Spleen (tissue), 11 donors: ENCODE data around the gene RIMS4. TPM values are rescaled to one million over a fixed set of nuclear protein-coding genes. Genes with fewer than 3 reads are reported as not detected.

Source experiments
- DNase-seq: peaks from one replicate; pipeline ENCODE4 v3.0.0-alpha.2; 2020
- H3K27ac ChIP-seq, 8 donors: fragments of 200-600 bp; sonication (generic) in 7 of 8; 1 replicate in 4 of 8; 2 replicates in 4 of 8; pipeline versions ENCODE4 v1.5.0 to v1.8.0; 2016 to 2021; ENCODE audit warnings: inconsistent platforms in 4 of 8, mild to moderate bottlenecking in 4 of 8, moderate library complexity in 1 of 8
- H3K27me3 ChIP-seq, 7 donors: fragments of 200-600 bp; sonication (generic) in 6 of 7; replicated peaks in 1 of 7; 1 replicate in 4 of 7; 2 replicates in 3 of 7; pipeline versions ENCODE4 v1.5.0 to v1.8.0; 2016 to 2021; ENCODE audit warnings: inconsistent platforms in 3 of 7, mild to moderate bottlenecking in 1 of 7
- H3K36me3 ChIP-seq, 6 donors: fragments of 200-600 bp; sonication (generic) in 5 of 6; 1 replicate in 4 of 6; 2 replicates in 2 of 6; pipeline versions ENCODE4 v1.5.0 to v1.8.0; 2016 to 2021; ENCODE audit warnings: inconsistent platforms in 2 of 6
- H3K4me1 ChIP-seq, 6 donors: fragments of 200-600 bp; sonication (generic) in 5 of 6; 1 replicate in 3 of 6; 2 replicates in 3 of 6; pipeline versions ENCODE4 v1.5.0 to v1.8.0; 2016 to 2021; ENCODE audit warnings: inconsistent platforms in 3 of 6
- H3K4me3 ChIP-seq, 8 donors: fragments of 200-600 bp; sonication (generic) in 7 of 8; 1 replicate in 4 of 8; 2 replicates in 4 of 8; pipeline versions ENCODE4 v1.5.0 to v1.8.0; 2016 to 2021; ENCODE audit warnings: inconsistent platforms in 4 of 8, mild to moderate bottlenecking in 4 of 8, moderate library complexity in 2 of 8
- H3K9me3 ChIP-seq, 8 donors: fragments of 200-600 bp; sonication (generic) in 7 of 8; 1 replicate in 4 of 8; 2 replicates in 4 of 8; pipeline versions ENCODE4 v1.5.0 to v1.8.0; 2016 to 2021; ENCODE audit warnings: inconsistent platforms in 4 of 8
- CTCF ChIP-seq, 11 experiments: fragments of 200-600 bp in 7 of 11; fragments of 450-650 bp in 4 of 11; sonication (generic) in 4 of 11; IDR thresholded peaks in 8 of 11; conservative IDR thresholded peaks in 3 of 11; 1 replicate in 7 of 11; 2 replicates in 4 of 11; pipeline versions ENCODE4 v1.4.0 to v1.8.0; 2016 to 2021; ENCODE audit warnings: antibody characterized with exemption in 11 of 11, inconsistent platforms in 4 of 11, mild to moderate bottlenecking in 1 of 11
- POLR2A ChIP-seq, 3 donors: fragments of 450-650 bp; IDR thresholded peaks; one replicate each; pipeline ENCODE4 v1.5.1; 2017; ENCODE audit warnings: antibody characterized with exemption in 3 of 3, mild to moderate bottlenecking in 1 of 3
- POLR2AphosphoS5 ChIP-seq, 3 donors: sonication (generic); formaldehyde crosslinking; IDR thresholded peaks; one replicate each; pipeline ENCODE4 v1.5.1; 2017; ENCODE audit warnings: antibody characterized with exemption in 3 of 3
- WGBS, 5 donors: extraction: QIAGEN DNeasy Blood & Tissue Kit in 3 of 5; methylation state at CpG; one replicate each; pipeline versions ENCODE4 v1.1.5 to v1.1.7; 2013 to 2018; 5-methylcytosine and 5-hydroxymethylcytosine counted together
- intact Hi-C: fragments of 100-400 bp; cut with DNase I; formaldehyde crosslinking; loops from one replicate; pipeline ENCODE4 v1.15.0; 2023; ENCODE audit warnings: low total_unique reads
- polyA plus RNA-seq, 3 donors: library from polyadenylated mRNA; stranded (reverse); fragments of 200-250 nt; gene quantifications; one replicate each; pipeline ENCODE4 v1.2.1, GENCODE V29; 2013
- total RNA-seq, 7 donors: library from RNA; depleted of rRNA in 3 of 7; stranded (reverse); fragments of >200 nt in 3 of 7; fragmentation: NEBNext Ultra II Directional in 4 of 7; extraction: Animal tissue kit (Norgen Biotek cat#: 25700) in 4 of 7; gene quantifications; one replicate each; pipeline versions ENCODE4 v1.1.0 to v1.2.1, GENCODE V29; 2016 to 2021
- donor health status: healthy with polysubstance abuse.
- donor health status: DM: no; HTN: no; CAD: no; lungs with moderate emphysema.
- donor health status: DM: no; HTN: no; CAD: no.
- donor health status: Bipolar disorder and iron deficiency.
- donor health status: healthy.
- donor health status: DM: no; HTN: no; CAD: no.
- donor health status: DM: yes; HTN: yes; CAD: no.

RIMS4 gene
- total and polyA plus RNA-seq, 10 donors = under 0.01 to 0.02 TPM; not detected in 8

GRCh38 chr20:44810061-44810390, 320 bp downstream of the RIMS4 start:
- peaks cover 10 to 84% (median 50%) of the 10 kb centered on the region in 7 donors for H3K27me3 ChIP-seq
- H3K9me3 ChIP-seq = peaks cover 0 to 12% (median 3%) of the 10 kb centered on the region in 8 donors
- no peak overlapping the region for H3K27ac ChIP-seq
- no peaks in the 10 kb centered on the region for H3K36me3 ChIP-seq
- DNase-seq = no peak
- intact Hi-C loops = no loop called here
- peaks cover 0 to 13% (median 7%) of the 10 kb centered on the region in 6 donors for H3K4me1 ChIP-seq
- TF ChIP-seq POLR2A (IDR thresholded peaks at IDR 0.05) = no peak
- TF ChIP-seq POLR2AphosphoS5 (IDR thresholded peaks at IDR 0.05) = no peak
- TF ChIP-seq CTCF (IDR thresholded peaks at IDR 0.05 in 8 of 11, conservative IDR thresholded peaks at IDR 0.05 in 3 of 11) = no peak
- 2 to 16% (median 2%) methylated on average over 8 to 49 of the region's 49 CpGs; no CpG with 5 or more reads in 1 of the 5 donors for WGBS, 5 donors
- H3K4me3 ChIP-seq = peak overlapping the region in 1 of 8 donors; percentile 47

GRCh38 chr20:44809380-44810060, 826 bp downstream of the RIMS4 start:
- intact Hi-C loops = no loop called here
- Histone ChIP-seq H3K27ac (no peak overlapping the region), H3K27me3 (peaks cover 10 to 89% (median 50%) of the 10 kb centered on the region in 7 donors), H3K36me3 (no peaks in the 10 kb centered on the region), H3K9me3 (peaks cover 0 to 12% (median 3%) of the 10 kb centered on the region in 8 donors), H3K4me3 (peak overlapping the region in 1 of 8 donors; percentile 47), H3K4me1 (peaks cover 0 to 13% (median 7%) of the 10 kb centered on the region in 6 donors)
- TF ChIP-seq CTCF (IDR thresholded peaks at IDR 0.05 in 8 of 11, conservative IDR thresholded peaks at IDR 0.05 in 3 of 11) (no peak), POLR2A (IDR thresholded peaks at IDR 0.05) (no peak), POLR2AphosphoS5 (IDR thresholded peaks at IDR 0.05) (no peak)
- 8 to 16% (median 9%) methylated on average over 30 to 34 of the region's 34 CpGs for WGBS, 5 donors
- no peak for DNase-seq

GRCh38 chr20:44807684-44808056, 2.7 kb downstream of the RIMS4 start:
- Histone ChIP-seq H3K27ac (no peak overlapping the region), H3K9me3 (peaks cover 0 to 12% (median 3%) of the 10 kb centered on the region in 8 donors), H3K27me3 (peaks cover 10 to 88% (median 50%) of the 10 kb centered on the region in 7 donors), H3K36me3 (no peaks in the 10 kb centered on the region), H3K4me3 (no peak overlapping the region), H3K4me1 (peaks cover 0 to 13% (median 7%) of the 10 kb centered on the region in 6 donors)
- 78 to 86% (median 85%) methylated on average over 4 of the region's 4 CpGs for WGBS, 5 donors
- intact Hi-C loops = no loop called here
- no peak for TF ChIP-seq POLR2A (IDR thresholded peaks at IDR 0.05)
- no peak for TF ChIP-seq POLR2AphosphoS5 (IDR thresholded peaks at IDR 0.05)
- no peak for TF ChIP-seq CTCF (IDR thresholded peaks at IDR 0.05 in 8 of 11, conservative IDR thresholded peaks at IDR 0.05 in 3 of 11)
- no peak for DNase-seq

- no peak overlapping the region for H3K27ac ChIP-seq
- peaks cover 10 to 83% (median 50%) of the 10 kb centered on the region in 7 donors for H3K27me3 ChIP-seq
- no peak overlapping the region for H3K4me3 ChIP-seq
- WGBS, 5 donors = 62 to 72% (median 66%) methylated on average over 6 to 7 of the region's 7 CpGs
- DNase-seq = no peak
- peaks cover 0 to 9% (median 3%) of the 10 kb centered on the region in 8 donors for H3K9me3 ChIP-seq
- H3K4me1 ChIP-seq = peaks cover 0 to 13% (median 7%) of the 10 kb centered on the region in 6 donors
- no peaks in the 10 kb centered on the region for H3K36me3 ChIP-seq
- intact Hi-C loops = no loop called here
- TF ChIP-seq CTCF (IDR thresholded peaks at IDR 0.05 in 8 of 11, conservative IDR thresholded peaks at IDR 0.05 in 3 of 11) (no peak), POLR2AphosphoS5 (IDR thresholded peaks at IDR 0.05) (no peak), POLR2A (IDR thresholded peaks at IDR 0.05) (no peak)
Measured at GRCh38 chr20:44807051-44807683, 3.2 kb downstream of the RIMS4 start.
